Amniotic epithelial cell (primary cell): ENCODE data around the gene TXLNB.
"Not testable (repeated sequence)": the region's sequence is repeated elsewhere in the genome, so short reads cannot be mapped to it uniquely, and the experiment has no call there.

ENCODE experiments used
- DNase-seq: peaks from one replicate; pipeline ENCODE4 v3.0.0-alpha.2; 2010; ENCODE audit warnings: low read depth

Gene TXLNB

DNA sequence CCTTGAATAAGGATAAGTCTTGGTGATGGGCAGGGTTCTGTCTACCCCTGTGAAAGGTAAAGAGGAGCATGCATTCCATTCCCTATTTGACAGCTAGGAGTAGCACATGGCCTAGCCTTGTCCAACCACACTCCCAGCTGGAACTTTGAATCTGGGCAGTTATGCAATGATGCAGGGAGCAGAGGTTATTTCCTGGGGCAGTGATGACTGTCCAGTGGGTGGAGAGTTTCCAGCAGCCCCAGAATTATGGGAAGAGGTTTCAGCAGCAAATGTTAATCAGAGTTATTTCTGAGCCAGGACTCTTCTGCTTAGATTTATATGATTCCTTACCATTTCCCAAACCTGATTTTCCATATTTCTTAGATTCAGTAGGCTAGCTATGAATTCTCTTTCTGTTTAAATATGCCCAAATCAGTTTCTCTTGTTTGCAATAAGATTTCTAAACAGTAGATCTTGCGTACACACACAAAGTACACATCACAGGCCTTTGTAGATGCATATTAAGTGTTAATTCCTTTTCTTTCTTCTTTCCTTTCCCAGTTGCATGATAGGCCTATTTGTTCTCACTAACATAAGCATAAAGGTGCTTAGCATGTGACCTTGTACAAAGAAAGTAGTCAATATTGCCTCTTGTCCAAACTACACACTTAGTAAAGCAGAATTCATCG, 17.3 kb upstream of the TXLNB start:
- DNase-seq: peak; percentile 74

- DNase-seq: no peak
Measured at GRCh38 chr6:139308286-139308916, 16.6 kb upstream of the TXLNB start.

DNA sequence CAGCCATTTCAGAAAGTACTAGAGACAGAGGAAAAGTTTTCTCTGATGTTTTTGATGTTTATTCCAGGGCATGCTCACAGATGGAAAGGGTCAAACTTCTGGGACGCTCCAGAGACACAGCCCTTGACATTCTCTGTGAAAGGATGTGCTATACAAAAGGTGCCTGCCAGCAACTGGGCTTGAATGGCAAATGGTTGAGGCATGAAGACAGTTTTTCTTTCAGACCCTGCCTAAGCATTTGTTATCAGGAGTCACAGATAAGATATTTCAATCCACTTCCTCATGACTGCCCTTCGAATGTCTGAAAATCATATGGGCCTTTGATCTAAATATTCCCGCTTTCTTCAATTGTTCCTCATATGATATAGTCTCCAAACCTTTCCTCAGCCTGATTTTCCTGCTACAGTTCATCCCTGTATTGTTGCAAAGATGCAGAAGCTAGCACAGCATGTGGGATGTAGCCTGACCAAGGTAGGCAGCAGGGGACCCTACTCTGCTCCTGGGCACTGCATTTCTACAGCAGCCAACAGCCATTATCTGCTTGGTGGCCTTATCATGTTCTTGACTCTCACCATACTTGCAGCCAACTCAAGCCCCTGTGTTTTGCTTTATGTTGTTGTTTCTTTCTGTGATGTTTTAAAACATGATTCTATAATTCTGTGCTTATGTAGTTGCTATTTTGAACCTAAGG, 14.6 kb upstream of the TXLNB start:
- DNase-seq: no peak

DNA sequence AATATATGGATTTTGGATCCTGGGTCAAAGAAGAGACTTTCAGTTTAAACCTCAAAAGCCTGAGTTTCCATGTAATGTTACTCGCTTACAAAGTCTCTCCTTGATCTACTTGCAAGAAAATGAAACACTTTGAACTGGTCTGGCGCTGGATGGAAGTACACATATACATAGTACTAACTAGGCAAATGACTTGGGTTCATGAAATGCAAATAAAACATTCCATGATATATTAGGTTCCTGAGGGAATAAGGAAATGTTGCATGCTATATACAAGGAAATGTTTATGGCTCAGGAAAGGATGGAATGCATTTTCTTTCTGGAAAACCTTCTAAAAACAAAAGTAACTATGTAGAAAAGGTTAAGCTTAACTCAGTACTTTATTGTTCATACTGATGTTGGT, 11.4 kb upstream of the TXLNB start:
- DNase-seq: no peak

- DNase-seq: no peak
Measured at GRCh38 chr6:139297921-139298320, 6.1 kb upstream of the TXLNB start.

DNA sequence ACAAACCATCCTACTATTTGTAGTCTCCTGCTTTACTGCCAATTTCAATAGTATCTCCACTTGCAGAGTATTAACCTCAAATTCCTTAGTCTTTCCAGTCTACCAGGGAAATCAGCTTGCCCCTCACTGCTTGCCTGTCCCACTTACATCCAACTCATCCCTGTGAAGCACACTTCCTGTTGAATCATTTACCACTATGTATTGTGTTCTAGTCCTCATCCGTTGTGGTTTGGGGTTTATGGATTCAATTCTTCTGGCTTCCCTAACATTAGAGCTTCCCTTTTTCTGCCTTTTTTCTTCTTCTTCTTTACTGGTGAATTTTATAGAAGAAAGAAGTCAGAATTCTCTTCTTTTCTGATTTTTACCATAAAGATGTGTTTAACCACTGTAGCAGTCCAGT, 5.1 kb upstream of the TXLNB start:
- DNase-seq: peak; percentile 46

GRCh38 chr6:139295901-139296300, 4.1 kb upstream of the TXLNB start:
- no peak for DNase-seq

DNA sequence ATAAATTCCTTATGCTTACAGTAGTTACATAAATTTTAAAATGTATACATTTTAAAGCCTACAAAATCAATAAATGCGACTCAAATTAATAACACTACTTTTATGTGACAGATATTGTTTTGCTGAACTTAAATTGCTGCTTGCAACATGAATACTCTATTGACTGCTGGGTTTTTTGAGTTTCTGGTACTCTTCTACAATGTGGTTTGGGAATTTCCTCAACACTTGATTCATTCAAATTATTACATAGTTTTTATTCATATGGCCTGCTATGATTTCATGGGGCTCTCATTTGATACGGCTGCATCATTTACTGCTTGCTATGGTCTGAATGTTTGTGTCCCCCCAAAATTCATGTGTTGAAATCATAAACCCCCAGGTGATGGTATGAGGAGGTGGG, 2.3 kb upstream of the TXLNB start:
- no peak for DNase-seq

- not testable (repeated sequence) for DNase-seq
Measured at GRCh38 chr6:139293230-139293629, 1.4 kb upstream of the TXLNB start.

DNA sequence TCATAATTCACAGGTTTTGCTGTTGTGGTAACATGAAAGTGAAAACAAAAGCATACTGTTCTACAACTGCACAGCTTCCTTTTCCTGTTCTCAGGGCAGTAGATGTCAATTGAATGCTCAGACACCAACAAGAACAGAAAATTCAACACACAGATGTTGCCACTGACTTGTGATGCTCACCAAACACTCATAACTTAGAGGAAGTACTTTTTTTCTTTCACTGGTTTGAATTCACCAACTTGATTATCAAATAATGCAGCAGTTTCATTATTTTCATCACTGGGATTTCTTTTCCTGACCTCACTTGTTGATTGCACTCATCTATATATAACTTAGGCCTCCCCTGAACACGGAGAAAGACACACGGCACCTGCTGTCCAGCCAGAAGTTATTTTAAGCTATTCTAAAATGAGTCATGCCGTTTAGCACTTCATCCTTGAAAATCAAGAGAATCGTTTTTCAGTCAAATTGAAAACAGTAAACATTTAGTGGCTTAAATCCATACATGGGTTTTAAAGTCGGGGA, 949 bp downstream of the TXLNB start:
- DNase-seq: peak; percentile 42

DNA sequence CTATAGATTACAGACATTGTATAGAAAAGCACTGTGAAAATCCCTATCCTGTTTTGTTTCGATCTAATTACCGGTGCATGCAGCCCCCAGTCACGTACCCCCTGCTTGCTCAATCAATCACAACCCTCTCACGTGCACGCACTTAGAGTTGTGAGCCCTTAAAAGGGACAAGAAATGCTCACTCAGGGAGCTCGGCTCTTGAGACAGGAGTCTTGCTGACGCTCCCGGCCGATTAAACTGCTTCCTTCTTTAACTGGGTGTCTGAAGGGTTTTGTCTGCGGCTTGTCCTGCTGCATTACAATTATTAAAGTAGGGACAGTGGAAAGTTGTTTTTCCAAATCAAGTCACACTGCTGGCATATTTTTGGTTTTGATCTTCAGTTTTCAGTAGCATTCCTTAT, 2.6 kb downstream of the TXLNB start:
- no peak for DNase-seq

DNA sequence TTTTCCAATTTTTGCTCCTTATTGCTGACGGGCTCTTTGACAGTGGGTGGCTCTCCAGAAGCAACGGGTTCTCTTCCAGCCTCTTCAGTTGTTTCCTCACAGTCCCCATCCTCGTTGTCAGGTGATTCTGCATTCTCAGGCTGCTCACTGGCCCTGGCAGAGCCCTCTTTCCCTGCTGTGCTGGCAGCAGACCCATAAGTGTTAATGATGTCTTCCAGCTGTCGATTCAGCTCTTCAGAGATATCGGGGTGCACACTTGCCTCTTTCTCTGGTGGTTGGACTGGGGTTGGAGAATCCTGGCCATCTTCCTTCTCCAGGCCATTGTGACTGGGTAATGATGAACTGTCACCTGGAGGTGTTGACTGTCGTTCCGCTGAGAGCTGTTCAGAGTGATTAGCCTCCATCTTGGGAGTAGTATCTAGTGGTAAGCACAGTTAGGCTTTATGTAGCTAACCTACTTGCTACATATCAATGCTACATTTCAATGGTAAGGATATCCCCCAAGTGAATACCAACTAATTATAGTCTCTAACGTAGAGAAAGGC, 3.2 kb downstream of the TXLNB start:
- DNase-seq: no peak

GRCh38 chr6:139287868-139288267, 3.9 kb downstream of the TXLNB start:
- DNase-seq: no peak

DNA sequence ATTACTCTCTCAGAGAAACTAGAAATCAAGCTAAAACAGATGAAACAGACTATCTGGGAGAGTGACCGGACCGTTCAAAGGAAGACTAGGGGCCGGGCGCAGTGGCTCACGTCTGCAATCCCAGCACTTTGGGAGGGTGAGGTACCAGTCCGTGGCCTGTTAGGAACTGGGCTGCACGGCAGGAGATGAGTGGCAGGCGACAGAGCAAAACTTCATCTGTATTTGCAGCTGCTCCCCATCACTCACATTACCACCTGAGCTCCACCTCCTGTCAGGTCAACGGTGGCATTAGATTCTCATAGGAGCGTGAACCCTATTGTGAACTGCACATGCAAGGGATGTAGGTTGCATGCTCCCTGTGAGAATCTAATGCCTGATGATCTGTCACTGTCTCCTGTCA, 5.4 kb downstream of the TXLNB start:
- DNase-seq: not testable (repeated sequence)

DNA sequence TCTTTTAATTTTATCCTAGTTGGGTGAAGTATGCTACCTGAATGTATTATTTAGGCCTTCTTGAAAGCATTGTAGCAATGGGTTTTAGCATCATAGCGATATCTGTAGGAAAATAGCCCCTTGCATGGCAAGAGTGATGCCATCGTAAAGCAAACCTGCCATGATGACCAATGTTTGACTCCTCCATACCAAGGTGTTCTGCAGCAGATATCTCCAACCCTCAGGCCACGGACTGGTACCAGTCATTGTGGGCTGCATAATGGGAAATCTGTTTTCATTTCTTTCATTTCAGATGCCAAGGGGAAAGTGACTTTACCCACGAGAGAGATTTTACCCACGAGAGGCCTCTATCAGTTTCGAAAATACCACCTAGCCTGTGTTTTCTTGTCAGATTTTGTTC, 6.2 kb downstream of the TXLNB start:
- DNase-seq: no peak

DNA sequence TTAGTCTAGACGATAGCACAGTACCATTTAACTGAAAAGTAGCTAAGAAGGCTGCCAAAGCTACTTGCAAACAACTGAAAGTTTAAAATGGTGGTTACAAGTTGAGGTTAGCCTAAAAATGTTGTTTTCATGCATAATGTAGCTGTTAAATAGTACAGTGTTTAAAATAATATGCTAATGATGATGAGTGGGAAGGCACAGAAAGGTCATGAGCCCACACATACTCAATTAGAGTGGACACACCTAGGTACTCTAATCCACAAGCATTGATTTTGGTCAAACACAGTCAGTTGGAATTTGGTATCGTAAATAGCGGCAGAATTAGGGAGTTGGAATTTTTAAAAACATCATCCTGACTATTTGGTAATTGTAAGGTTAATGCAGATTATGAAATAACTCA, 7.0 kb downstream of the TXLNB start:
- DNase-seq: no peak

DNA sequence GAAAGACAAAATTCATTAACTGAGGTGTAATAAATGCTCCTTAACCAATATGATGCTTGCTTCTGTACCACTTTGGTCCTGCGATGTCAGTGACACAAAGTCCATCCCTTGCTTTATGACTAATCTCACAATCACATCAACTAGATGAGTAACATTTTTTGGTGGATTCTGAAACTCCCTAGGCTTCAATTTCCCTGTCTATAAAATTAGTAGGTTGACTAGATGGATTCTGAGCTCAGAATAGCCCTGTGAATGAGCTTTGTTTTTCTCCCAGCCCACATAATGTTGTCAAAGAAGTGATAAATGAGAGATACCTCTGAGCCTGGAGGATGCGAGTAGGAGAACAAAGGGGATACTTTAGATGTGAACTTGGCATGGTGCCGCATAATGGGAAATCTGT, 9.1 kb downstream of the TXLNB start:
- no peak for DNase-seq

- DNase-seq: no peak
Measured at GRCh38 chr6:139278190-139278589, 13.6 kb downstream of the TXLNB start.

GRCh38 chr6:139277587-139277986, 14.2 kb downstream of the TXLNB start:
- no peak for DNase-seq

DNA sequence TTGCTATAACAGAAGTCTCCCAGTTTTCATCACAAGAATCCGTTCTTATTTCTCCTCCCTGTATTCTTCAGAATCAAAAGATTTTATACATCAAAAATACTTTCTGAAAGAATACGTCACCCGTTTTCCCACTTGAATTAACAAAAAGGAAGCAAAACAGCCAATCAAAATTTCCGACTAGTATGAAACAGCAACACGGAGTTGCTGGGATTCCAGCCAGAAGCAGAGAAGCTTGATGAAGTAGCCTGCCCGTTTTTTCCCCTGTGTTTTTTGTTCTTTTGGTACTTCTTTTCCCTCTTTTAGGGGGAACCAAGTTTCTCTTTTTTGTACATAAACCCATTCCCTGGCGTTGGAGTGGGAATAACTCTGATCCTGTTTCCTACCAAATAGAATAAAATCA, 14.6 kb downstream of the TXLNB start:
- no peak for DNase-seq

- no peak for DNase-seq
Measured at GRCh38 chr6:139275279-139276055, 16.3 kb downstream of the TXLNB start.

DNA sequence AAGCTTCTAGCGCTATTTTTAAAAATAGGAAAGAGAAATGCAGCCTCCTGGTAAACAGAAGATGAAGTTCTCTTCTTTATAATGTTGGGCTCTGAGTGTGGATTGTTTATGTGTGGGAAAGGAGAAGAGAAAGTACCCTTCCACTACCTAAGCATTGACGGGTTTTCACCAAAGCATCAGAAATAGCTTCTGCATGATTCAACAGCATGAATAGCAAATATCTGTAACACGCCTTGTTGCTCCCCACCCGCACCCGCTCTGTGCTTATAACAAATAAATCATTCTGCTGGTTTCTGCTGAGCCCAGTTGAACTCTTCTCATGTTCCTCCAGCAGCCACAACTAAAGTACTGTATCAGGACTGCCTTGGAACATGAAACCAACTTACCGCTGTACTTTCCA, 20.7 kb downstream of the TXLNB start:
- DNase-seq: peak; percentile 89
